HepG2 (cell line): ENCODE results near the gene CBX2. TPM values are rescaled to one million over a fixed set of nuclear protein-coding genes. Genes with fewer than 3 reads are reported as not detected.

Experiments
- ARHGAP35 ChIP-seq: sonication (generic); formaldehyde crosslinking; IDR thresholded peaks from 2 replicates; pipeline ENCODE4 v1.9.0; 2022; ENCODE audit warnings: mild to moderate bottlenecking, inconsistent platforms, moderate library complexity, missing genetic modification reagents, borderline replicate concordance
- CENPT ChIP-seq: sonication (generic); formaldehyde crosslinking; IDR thresholded peaks from 2 replicates; pipeline ENCODE4 v1.8.0; 2022; ENCODE audit warnings: low read depth, mild to moderate bottlenecking, moderate library complexity, missing genetic modification reagents
- GTF2F1 ChIP-seq: fragments of 150-350 bp; IDR thresholded peaks from 2 replicates; pipeline ENCODE4 v1.6.1; 2014; ENCODE audit warnings: low read length
- HDAC2 ChIP-seq: sonication (generic); formaldehyde crosslinking; IDR thresholded peaks from 2 replicates; pipeline ENCODE4 v1.4.0; 2020; ENCODE audit warnings: missing genetic modification reagents
- HMGA1 ChIP-seq: sonication (generic); formaldehyde crosslinking; conservative IDR thresholded peaks from 2 replicates; pipeline ENCODE4 v1.4.0; 2020; ENCODE audit warnings: missing genetic modification reagents
- MATR3 ChIP-seq: sonication (generic); formaldehyde crosslinking; IDR thresholded peaks from 2 replicates; pipeline ENCODE4 v1.4.0; 2020; ENCODE audit warnings: missing genetic modification reagents
- MLLT10 ChIP-seq: sonication (generic); formaldehyde crosslinking; IDR thresholded peaks from 2 replicates; pipeline ENCODE4 v1.4.0; 2020; ENCODE audit warnings: missing genetic modification reagents
- NFRKB ChIP-seq: fragments of 450-650 bp; IDR thresholded peaks from 2 replicates; pipeline ENCODE4 v1.6.1; 2017
- POLR2G ChIP-seq: fragments of 200-400 bp; formaldehyde crosslinking; IDR thresholded peaks from 2 replicates; pipeline ENCODE4 v1.6.1; 2018; ENCODE audit warnings: mild to moderate bottlenecking, low read depth, low read length, moderate library complexity
- RFXANK ChIP-seq: IDR thresholded peaks from 2 replicates; pipeline ENCODE4 v1.6.1; 2016
- RNF2 ChIP-seq: fragments of 450-650 bp; conservative IDR thresholded peaks from 2 replicates; pipeline ENCODE4 v1.6.1; 2016; ENCODE audit warnings: low read depth
- ZNF24 ChIP-seq: fragments of 450-650 bp; IDR thresholded peaks from 2 replicates; pipeline ENCODE4 v1.6.1; 2017; ENCODE audit warnings: antibody characterized with exemption, mild to moderate bottlenecking
- ZNF33A ChIP-seq: sonication (generic); formaldehyde crosslinking; IDR thresholded peaks from 2 replicates; pipeline ENCODE4 v1.5.1; 2020; ENCODE audit warnings: missing genetic modification reagents, mild to moderate bottlenecking, moderate library complexity, borderline replicate concordance
- ZNF530 ChIP-seq: sonication (generic); formaldehyde crosslinking; IDR thresholded peaks from 2 replicates; pipeline ENCODE4 v1.5.0; 2020; ENCODE audit warnings: low read depth, mild to moderate bottlenecking, missing genetic modification reagents
- ZNF605 ChIP-seq: sonication (generic); formaldehyde crosslinking; IDR thresholded peaks from 2 replicates; pipeline ENCODE4 v1.8.0; 2022; ENCODE audit warnings: mild to moderate bottlenecking, missing genetic modification reagents
- ZNF772 ChIP-seq: sonication (generic); formaldehyde crosslinking; IDR thresholded peaks from 2 replicates; pipeline ENCODE4 v1.5.0; 2020; ENCODE audit warnings: mild to moderate bottlenecking, missing genetic modification reagents
- ZSCAN5A ChIP-seq: sonication (generic); formaldehyde crosslinking; IDR thresholded peaks from 2 replicates; pipeline ENCODE4 v1.8.0; 2022; ENCODE audit warnings: mild to moderate bottlenecking, missing genetic modification reagents, borderline replicate concordance
- polyA plus RNA-seq, 8 experiments: library from polyadenylated mRNA; depleted of rRNA in 3 of 8; stranded (reverse) in 7 of 8; unstranded in 1 of 8; fragments of >200 nt; fragmentation: Illumina TruSeq in 4 of 8; extraction: Trizol in 4 of 8; gene quantifications; 2 replicates each; pipeline versions ENCODE4 v1.2.1 to v1.2.3, GENCODE V29; 2011 to 2016; ENCODE audit warnings: low read depth in 4 of 8, missing spikeins in 1 of 8, mixed read lengths in 1 of 8; ENCODE audit not compliant: insufficient read depth in 1 of 8
- total RNA-seq, 5 experiments: library from RNA; depleted of rRNA; stranded (reverse); fragments of >200 nt; fragmentation: Illumina TruSeq; extraction: Trizol; gene quantifications; 2 replicates each; pipeline ENCODE4 v1.2.3, GENCODE V29; 2016; ENCODE audit warnings: low read depth in 1 of 5
- TF ChIP-seq, protein P1 (sequence below): conservative IDR thresholded peaks from 2 replicates; pipeline ENCODE4 v1.6.1; 2018; ENCODE audit warnings: missing genetic modification reagents
- TF ChIP-seq, protein P2 (sequence below): sonication (generic); formaldehyde crosslinking; IDR thresholded peaks from 2 replicates; pipeline ENCODE4 v1.8.1; 2022; ENCODE audit warnings: mild to moderate bottlenecking, missing genetic modification reagents
- TF ChIP-seq, protein P3 (sequence below): sonication (generic); formaldehyde crosslinking; IDR thresholded peaks from 2 replicates; pipeline ENCODE4 v1.4.0; 2020; ENCODE audit warnings: missing genetic modification reagents, borderline replicate concordance
- TF ChIP-seq, protein P4 (sequence below): sonication (generic); formaldehyde crosslinking; IDR thresholded peaks from 2 replicates; pipeline ENCODE4 v1.8.1; 2023; ENCODE audit warnings: mild to moderate bottlenecking, inconsistent platforms, moderate library complexity, missing genetic modification reagents, borderline replicate concordance
- TF ChIP-seq, protein P5 (sequence below): sonication (generic); formaldehyde crosslinking; IDR thresholded peaks from 2 replicates; pipeline ENCODE4 v1.5.0; 2020; ENCODE audit warnings: missing genetic modification reagents, mild to moderate bottlenecking, borderline replicate concordance

The CBX2 gene
- total and polyA plus RNA-seq, 2 of the 13 experiments (the other 11 are each of a cell fraction or from before 2014, with no cell fraction given): 14.5 to 31.1 TPM

DNA sequence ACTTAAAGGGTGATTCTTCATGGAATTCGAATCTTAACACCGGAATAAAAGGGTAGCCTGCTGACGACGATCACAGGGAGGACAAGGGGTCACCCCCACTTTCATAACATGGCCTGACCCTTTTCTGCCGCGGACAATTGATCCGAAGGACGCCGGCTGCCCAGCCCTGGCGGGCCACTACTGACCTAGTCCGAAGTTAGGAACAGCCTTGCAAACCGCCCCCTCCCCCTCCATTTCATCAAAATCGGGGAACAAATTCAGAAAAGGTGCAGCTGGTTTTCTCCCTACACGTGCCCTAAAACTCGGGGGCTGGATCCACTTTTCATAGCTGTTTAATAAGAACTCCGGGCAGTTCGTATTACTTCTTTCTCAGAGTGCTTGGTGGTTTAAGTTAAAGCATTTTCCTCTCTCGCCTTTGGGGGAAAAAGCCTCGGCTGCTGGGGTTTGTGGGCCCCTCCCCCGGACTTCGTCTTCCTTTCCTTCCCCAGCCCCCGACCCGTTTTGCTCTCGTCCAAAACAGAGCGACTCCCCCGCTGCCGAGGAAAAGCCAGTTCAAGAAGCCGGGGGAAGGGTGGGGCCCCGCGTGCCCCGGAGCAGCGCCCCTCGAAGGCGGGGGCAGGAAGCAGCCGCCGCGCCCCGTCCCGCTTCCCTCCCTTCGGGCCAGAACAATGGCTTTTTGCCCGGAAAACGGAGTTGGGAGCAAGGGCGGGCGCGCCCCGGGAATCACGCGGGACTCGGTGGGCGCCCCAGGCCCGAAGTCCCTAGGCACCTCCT lies 641 bp upstream of the CBX2 start (continued):
- no peak for TF ChIP-seq GTF2F1
- TF ChIP-seq MLLT10 (CRISPR knock-in tag): no peak
- no peak for TF ChIP-seq POLR2G
- no peak for TF ChIP-seq ZNF33A (CRISPR knock-in tag)
- no peak for TF ChIP-seq MATR3
- TF ChIP-seq RNF2: no peak; the same call in 1 of the 2 replicates
- TF ChIP-seq, protein P1, sequence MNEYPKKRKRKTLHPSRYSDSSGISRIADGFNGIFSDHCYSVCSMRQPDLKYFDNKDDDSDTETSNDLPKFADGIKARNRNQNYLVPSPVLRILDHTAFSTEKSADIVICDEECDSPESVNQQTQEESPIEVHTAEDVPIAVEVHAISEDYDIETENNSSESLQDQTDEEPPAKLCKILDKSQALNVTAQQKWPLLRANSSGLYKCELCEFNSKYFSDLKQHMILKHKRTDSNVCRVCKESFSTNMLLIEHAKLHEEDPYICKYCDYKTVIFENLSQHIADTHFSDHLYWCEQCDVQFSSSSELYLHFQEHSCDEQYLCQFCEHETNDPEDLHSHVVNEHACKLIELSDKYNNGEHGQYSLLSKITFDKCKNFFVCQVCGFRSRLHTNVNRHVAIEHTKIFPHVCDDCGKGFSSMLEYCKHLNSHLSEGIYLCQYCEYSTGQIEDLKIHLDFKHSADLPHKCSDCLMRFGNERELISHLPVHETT: peak; percentile 42; the same call in 1 of the 2 replicates
- no peak for TF ChIP-seq HMGA1 (CRISPR knock-in tag)
- no peak; the same call in 1 of the 2 replicates for TF ChIP-seq HDAC2 (CRISPR knock-in tag)
- no peak for TF ChIP-seq ZNF530
- no peak for TF ChIP-seq ARHGAP35 (CRISPR knock-in tag)
- no peak for TF ChIP-seq ZSCAN5A (CRISPR knock-in tag)
- TF ChIP-seq, protein P2, sequence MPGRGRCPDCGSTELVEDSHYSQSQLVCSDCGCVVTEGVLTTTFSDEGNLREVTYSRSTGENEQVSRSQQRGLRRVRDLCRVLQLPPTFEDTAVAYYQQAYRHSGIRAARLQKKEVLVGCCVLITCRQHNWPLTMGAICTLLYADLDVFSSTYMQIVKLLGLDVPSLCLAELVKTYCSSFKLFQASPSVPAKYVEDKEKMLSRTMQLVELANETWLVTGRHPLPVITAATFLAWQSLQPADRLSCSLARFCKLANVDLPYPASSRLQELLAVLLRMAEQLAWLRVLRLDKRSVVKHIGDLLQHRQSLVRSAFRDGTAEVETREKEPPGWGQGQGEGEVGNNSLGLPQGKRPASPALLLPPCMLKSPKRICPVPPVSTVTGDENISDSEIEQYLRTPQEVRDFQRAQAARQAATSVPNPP: no peak
- TF ChIP-seq ZNF605 (CRISPR knock-in tag): no peak
- TF ChIP-seq, protein P3, sequence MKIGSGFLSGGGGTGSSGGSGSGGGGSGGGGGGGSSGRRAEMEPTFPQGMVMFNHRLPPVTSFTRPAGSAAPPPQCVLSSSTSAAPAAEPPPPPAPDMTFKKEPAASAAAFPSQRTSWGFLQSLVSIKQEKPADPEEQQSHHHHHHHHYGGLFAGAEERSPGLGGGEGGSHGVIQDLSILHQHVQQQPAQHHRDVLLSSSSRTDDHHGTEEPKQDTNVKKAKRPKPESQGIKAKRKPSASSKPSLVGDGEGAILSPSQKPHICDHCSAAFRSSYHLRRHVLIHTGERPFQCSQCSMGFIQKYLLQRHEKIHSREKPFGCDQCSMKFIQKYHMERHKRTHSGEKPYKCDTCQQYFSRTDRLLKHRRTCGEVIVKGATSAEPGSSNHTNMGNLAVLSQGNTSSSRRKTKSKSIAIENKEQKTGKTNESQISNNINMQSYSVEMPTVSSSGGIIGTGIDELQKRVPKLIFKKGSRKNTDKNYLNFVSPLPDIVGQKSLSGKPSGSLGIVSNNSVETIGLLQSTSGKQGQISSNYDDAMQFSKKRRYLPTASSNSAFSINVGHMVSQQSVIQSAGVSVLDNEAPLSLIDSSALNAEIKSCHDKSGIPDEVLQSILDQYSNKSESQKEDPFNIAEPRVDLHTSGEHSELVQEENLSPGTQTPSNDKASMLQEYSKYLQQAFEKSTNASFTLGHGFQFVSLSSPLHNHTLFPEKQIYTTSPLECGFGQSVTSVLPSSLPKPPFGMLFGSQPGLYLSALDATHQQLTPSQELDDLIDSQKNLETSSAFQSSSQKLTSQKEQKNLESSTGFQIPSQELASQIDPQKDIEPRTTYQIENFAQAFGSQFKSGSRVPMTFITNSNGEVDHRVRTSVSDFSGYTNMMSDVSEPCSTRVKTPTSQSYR (CRISPR knock-in tag): 0 out of 2 replicates have a peak, but pooled peaks have one; percentile 43
- TF ChIP-seq, protein P4, sequence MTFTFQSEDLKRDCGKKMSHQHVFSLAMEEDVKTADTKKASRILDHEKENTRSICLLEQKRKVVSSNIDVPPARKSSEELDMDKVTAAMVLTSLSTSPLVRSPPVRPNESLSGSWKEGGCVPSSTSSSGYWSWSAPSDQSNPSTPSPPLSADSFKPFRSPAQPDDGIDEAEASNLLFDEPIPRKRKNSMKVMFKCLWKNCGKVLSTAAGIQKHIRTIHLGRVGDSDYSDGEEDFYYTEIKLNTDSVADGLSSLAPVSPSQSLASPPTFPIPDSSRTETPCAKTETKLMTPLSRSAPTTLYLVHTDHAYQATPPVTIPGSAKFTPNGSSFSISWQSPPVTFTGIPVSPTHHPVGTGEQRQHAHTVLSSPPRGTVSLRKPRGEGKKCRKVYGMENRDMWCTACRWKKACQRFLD (CRISPR knock-in tag): peak; percentile 16; the same call in 1 of the 2 replicates
- TF ChIP-seq CENPT: no peak
- no peak for TF ChIP-seq ZNF24
- no peak for TF ChIP-seq RFXANK
- peak; percentile 28; the same call in 1 of the 2 replicates for TF ChIP-seq ZNF772 (CRISPR knock-in tag)
- TF ChIP-seq NFRKB: no peak
- TF ChIP-seq, protein P5, sequence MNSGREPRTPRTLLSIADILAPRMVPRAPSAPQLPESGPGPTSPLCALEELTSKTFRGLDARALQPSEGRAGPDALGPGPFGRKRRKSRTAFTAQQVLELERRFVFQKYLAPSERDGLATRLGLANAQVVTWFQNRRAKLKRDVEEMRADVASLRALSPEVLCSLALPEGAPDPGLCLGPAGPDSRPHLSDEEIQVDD: no peak
